ENCODE results near the gene CRMP1.

The CRMP1 gene

GRCh38 chr4:5893004-5893580 is at the start of gene CRMP1:
Gene CRMP1 (minus strand): TSS chr4:5893086. CDS start chr4:5892969, 117 bp downstream.
- no peak for DNase-seq (ENCODE audit: low read depth, low spot score)

GRCh38 chr4:5941601-5942000 is 48.7 kb upstream of the CRMP1 start:
- DNase-seq (ENCODE audit: low read depth, low spot score), result no peak

GRCh38 chr4:5940470-5941203 is 47.8 kb upstream of the CRMP1 start:
- DNase-seq (ENCODE audit: low read depth, low spot score), result no peak

DNA sequence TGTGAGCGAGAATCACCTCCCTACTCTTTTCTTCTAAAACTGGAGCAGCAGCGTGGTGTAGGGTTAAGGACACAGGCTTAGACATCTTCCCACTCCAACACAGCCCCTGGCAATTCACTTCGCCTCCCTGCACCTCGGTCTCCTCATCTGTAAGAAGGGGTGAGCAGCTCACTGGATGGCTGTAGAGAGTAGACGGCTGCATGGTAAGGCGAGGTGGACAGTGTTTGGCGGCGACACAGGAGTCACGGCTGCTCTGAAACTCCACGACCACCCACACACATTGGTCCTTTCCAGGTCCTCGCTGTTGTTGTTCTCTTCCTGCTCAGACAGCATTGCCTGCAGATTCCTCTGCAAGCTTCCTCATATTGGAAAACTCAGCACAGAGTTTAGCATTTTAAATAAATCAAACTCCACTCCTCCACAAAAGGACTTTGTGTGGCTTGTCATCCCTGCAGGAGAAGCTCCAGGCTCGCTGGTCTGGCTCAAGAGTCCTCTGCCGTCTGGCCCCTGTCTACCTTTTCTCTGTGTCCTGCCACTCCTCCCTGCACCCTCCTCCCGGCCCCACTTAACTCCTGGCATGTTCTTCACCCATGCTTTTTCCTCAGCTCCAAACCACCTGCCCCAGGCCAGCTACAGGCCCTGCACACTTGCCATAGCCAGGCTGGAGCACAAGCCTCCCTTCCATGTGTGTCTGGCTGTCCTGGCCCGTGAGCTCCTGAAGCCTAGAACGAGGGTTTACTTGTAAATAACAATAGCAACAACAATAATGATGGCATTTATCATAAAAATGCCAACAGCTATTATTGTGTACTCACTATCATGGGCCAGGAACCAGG is 41.3 kb upstream of the CRMP1 start:
- DNase-seq (ENCODE audit: low read depth, low spot score), result no peak

- no peak for DNase-seq (ENCODE audit: low read depth, low spot score)
Measured at GRCh38 chr4:5933116-5933515, 40.2 kb upstream of the CRMP1 start.

GRCh38 chr4:5932035-5932568 is 39.2 kb upstream of the CRMP1 start:
- DNase-seq (ENCODE audit: low read depth, low spot score), result no peak

GRCh38 chr4:5931526-5931925 is 38.6 kb upstream of the CRMP1 start:
- DNase-seq (ENCODE audit: low read depth, low spot score), result no peak

GRCh38 chr4:5930876-5931275 is 38.0 kb upstream of the CRMP1 start:
- no peak for DNase-seq (ENCODE audit: low read depth, low spot score)

GRCh38 chr4:5930456-5930855 is 37.6 kb upstream of the CRMP1 start:
- DNase-seq (ENCODE audit: low read depth, low spot score), result no peak

DNA sequence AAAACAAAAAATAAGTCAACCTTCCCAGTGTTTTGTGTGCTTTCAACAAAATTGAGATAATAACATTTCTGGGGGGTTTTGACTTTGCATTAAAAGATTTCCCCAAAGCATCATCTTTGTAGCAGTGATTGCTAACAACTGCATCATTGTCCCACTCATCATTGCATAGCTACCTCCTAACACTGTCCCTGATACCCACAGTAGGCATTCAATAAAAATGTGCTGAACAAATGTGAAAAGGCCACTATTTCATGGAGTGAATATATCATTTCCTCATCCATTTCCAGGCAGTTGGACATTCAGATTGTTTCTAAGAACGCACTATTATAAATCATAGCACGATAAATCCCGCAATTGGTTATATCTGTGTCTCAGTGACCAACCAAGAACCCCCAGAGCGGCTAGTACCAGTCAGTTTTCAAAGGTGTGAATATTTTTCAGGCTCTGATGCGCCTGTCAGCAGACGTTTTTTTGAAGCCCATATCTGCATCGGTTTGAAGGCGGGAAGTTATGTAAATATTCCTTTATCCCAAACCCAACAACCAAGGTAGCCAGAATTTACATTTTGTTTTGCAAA is 36.0 kb upstream of the CRMP1 start:
- DNase-seq (ENCODE audit: low read depth, low spot score), result no peak

GRCh38 chr4:5928274-5928673 is 35.4 kb upstream of the CRMP1 start:
- DNase-seq (ENCODE audit: low read depth, low spot score), result no peak

- no peak for DNase-seq (ENCODE audit: low read depth, low spot score)
Measured at GRCh38 chr4:5927747-5928146, 34.9 kb upstream of the CRMP1 start.

DNA sequence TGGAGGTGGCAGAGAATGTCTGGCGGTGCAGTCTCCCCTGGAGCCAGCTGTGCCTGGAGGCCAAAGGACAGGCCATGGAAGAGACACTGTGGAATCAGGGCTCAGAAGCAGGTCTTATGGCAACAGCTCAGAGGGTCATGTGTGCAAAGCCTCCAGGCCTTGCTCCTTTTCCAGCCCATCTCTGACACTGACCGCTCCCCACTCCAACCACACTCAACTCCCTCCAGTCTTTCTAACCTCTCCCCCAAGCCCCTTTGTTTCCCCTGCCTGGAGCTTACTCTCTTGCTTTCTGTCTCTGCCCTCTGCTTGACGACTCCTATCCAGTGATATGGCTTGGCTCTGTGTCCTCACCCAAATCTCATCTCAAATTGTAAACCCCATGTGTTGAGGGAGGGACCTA is 34.2 kb upstream of the CRMP1 start:
- no peak for DNase-seq (ENCODE audit: low read depth, low spot score)

- no peak for DNase-seq (ENCODE audit: low read depth, low spot score)
Measured at GRCh38 chr4:5926598-5926997, 33.7 kb upstream of the CRMP1 start.

DNA sequence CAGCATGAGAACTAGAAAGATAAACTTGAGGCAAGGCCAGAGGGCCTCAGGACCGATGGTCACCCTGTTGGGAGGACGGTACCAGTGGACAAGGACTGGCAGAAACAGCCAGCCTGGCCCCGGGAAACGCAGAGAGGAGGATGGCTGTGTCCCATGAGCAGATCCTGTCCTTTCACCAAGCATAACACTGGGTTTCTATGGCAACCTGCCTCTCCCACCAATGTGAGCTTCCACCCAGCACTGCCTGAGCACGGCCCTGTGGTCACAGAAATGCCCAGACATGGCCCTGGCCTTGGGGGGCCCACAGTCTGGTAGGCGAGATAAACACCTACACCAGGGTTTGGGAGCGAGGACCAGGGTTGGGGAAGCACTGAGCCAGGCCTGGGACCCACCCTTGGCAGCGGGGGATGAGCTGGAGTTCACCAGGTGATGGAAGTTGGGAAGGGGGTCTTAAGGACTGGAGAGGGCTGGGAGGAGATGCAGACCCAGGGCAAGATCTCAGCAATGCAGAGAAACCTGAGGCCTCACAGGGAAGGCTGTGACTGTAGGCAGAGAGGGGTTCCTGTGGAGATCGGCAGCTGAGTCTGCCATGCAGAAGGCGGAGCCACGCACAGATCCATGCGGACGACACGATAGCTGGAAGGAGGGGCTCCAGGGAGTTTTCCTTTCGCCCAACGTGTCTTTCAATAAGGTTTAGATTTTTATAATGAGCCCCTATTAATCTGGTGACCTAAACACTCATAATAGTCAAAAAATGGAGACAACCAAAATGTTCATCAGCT is 32.7 kb upstream of the CRMP1 start:
- no peak for DNase-seq (ENCODE audit: low read depth, low spot score)

DNA sequence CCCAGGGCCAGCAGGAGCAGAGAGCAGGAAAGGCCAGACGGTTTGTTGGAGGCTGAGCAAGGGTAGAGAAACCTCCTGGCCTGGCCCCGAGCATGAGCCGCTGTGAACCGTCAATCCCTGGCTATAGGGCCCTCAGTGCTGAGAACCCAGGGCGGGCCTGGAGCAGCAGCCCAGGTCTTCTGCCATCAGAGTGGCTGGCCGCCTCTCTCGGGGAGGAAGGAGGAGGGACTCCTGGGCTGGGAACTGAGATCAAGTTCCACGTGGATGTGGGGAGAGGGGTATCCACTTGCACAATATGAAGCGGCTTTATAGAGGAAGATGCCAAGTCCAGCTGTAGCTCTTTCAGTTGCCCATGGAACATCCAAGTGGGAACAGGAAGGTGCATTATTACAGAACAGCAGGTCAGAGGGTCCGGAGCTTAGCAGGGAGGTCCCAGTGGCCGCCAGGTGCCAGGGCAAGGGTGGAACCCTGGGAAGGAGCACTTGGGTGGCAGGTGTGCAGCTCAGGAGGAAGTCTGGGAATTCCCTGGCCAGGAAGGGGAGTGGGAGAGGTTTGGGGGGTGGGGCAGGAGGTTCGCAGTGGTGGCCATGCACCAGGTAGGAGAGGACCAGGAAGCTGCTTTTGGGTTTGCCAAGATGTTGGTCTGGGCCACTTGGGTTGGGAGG is 31.7 kb upstream of the CRMP1 start:
- DNase-seq (ENCODE audit: low read depth, low spot score), result no peak

GRCh38 chr4:5923376-5923775 is 30.5 kb upstream of the CRMP1 start:
- no peak for DNase-seq (ENCODE audit: low read depth, low spot score)

GRCh38 chr4:5922556-5922955 is 29.7 kb upstream of the CRMP1 start:
- DNase-seq (ENCODE audit: low read depth, low spot score), result no peak

- no peak for DNase-seq (ENCODE audit: low read depth, low spot score)
Measured at GRCh38 chr4:5921981-5922380, 29.1 kb upstream of the CRMP1 start.

- no peak for DNase-seq (ENCODE audit: low read depth, low spot score)
Measured at GRCh38 chr4:5921101-5921980, 28.5 kb upstream of the CRMP1 start.
